Mesenchymal stem cell (in vitro differentiated cells and primary cell): ENCODE data around the gene RAB24.

Experiments used
- DNase-seq: peaks from one replicate; pipeline ENCODE4 v3.0.0-alpha.2; 2013
- H2AFZ ChIP-seq: one replicate; pipeline ENCODE4 v1.6.1; 2013; ENCODE audit warnings: low read depth, mild to moderate bottlenecking, control low read depth, inconsistent platforms, low read length, moderate library complexity
- H2AK5ac ChIP-seq: 2 replicates; pipeline ENCODE4 v1.6.1; 2013; ENCODE audit warnings: low read length, moderate library complexity, mild to moderate bottlenecking, inconsistent platforms; ENCODE audit not compliant: severe bottlenecking
- H2BK120ac ChIP-seq: one replicate; pipeline ENCODE4 v1.6.1; 2013; ENCODE audit warnings: low read depth, mild to moderate bottlenecking, inconsistent platforms, low read length, moderate library complexity
- H2BK12ac ChIP-seq, 2 experiments: one replicate each; pipeline ENCODE4 v1.6.1; 2013; ENCODE audit warnings: inconsistent platforms in 2 of 2, low read length in 2 of 2, mild to moderate bottlenecking in 2 of 2, moderate library complexity in 2 of 2, control low read depth in 1 of 2
- H2BK15ac ChIP-seq: one replicate; pipeline ENCODE4 v1.6.1; 2013; ENCODE audit warnings: mild to moderate bottlenecking, low read depth, inconsistent platforms; ENCODE audit not compliant: poor library complexity, severe bottlenecking
- H2BK5ac ChIP-seq: 2 replicates; pipeline ENCODE4 v1.6.1; 2013; ENCODE audit warnings: low read depth, mild to moderate bottlenecking, low read length, control low read depth, inconsistent platforms; ENCODE audit not compliant: poor library complexity, severe bottlenecking
- H3K14ac ChIP-seq, 2 experiments: one replicate each; pipeline ENCODE4 v1.6.1; 2013; ENCODE audit warnings: inconsistent platforms in 2 of 2, low read length in 2 of 2, control low read depth in 1 of 2, mild to moderate bottlenecking in 1 of 2, moderate library complexity in 1 of 2
- H3K18ac ChIP-seq, 2 experiments: one replicate each; pipeline ENCODE4 v1.6.1; 2013; ENCODE audit warnings: inconsistent platforms in 2 of 2, low read length in 2 of 2, control low read depth in 1 of 2, low read depth in 1 of 2, mild to moderate bottlenecking in 1 of 2
- H3K23ac ChIP-seq, 2 experiments: one replicate each; pipeline ENCODE4 v1.6.1; 2013; ENCODE audit warnings: inconsistent platforms in 2 of 2, low read length in 2 of 2, mild to moderate bottlenecking in 2 of 2, moderate library complexity in 2 of 2, control low read depth in 1 of 2
- H3K27ac ChIP-seq: 2 replicates; pipeline ENCODE4 v1.5.1; 2013; ENCODE audit warnings: mild to moderate bottlenecking, moderate library complexity, low read length, control low read depth, inconsistent platforms; ENCODE audit not compliant: poor library complexity, severe bottlenecking
- H3K27me3 ChIP-seq, 2 experiments: 2 replicates each; pipeline versions ENCODE4 v1.6.1 to v1.7.0; 2013; ENCODE audit warnings: low read length in 2 of 2, mild to moderate bottlenecking in 2 of 2, moderate library complexity in 2 of 2, control low read depth in 1 of 2, inconsistent platforms in 1 of 2; ENCODE audit not compliant: control insufficient read depth in 1 of 2, insufficient read depth in 1 of 2
- H3K36me3 ChIP-seq, 2 experiments: 2 replicates each; pipeline versions ENCODE4 v1.6.1 to v1.7.0; 2013; ENCODE audit warnings: low read length in 2 of 2, control low read depth in 1 of 2, inconsistent platforms in 1 of 2, low read depth in 1 of 2, mild to moderate bottlenecking in 1 of 2; ENCODE audit not compliant: insufficient read depth in 2 of 2, control insufficient read depth in 1 of 2
- H3K4ac ChIP-seq, 2 experiments: one replicate each; pipeline ENCODE4 v1.6.1; 2013; ENCODE audit warnings: inconsistent platforms in 2 of 2, low read length in 2 of 2, mild to moderate bottlenecking in 2 of 2, moderate library complexity in 2 of 2, control low read depth in 1 of 2, low read depth in 1 of 2
- H3K4me1 ChIP-seq: 2 replicates; pipeline ENCODE4 v1.6.1; 2013; ENCODE audit warnings: low read depth, low read length, control low read depth; ENCODE audit not compliant: control insufficient read depth, insufficient read depth
- H3K4me2 ChIP-seq: 2 replicates; pipeline ENCODE4 v1.6.1; 2013; ENCODE audit warnings: low read length, mild to moderate bottlenecking, inconsistent platforms; ENCODE audit not compliant: poor library complexity, severe bottlenecking
- H3K4me3 ChIP-seq, 2 experiments: 2 replicates each; pipeline versions ENCODE4 v1.5.1 to v1.7.0; 2013; ENCODE audit warnings: low read length in 2 of 2, mild to moderate bottlenecking in 2 of 2, control low read depth in 1 of 2, low read depth in 1 of 2; ENCODE audit not compliant: insufficient read depth in 1 of 2
- H3K79me1 ChIP-seq: replicated peaks from 2 replicates; pipeline ENCODE4 v1.6.1; 2013; ENCODE audit warnings: mild to moderate bottlenecking, control low read depth, low read length, inconsistent platforms; ENCODE audit not compliant: poor library complexity, severe bottlenecking
- H3K9ac ChIP-seq: 2 replicates; pipeline ENCODE4 v1.7.0; 2013; ENCODE audit warnings: mild to moderate bottlenecking, low read length, moderate library complexity
- H3K9me3 ChIP-seq: 2 replicates; pipeline ENCODE4 v1.7.0; 2013; ENCODE audit warnings: mild to moderate bottlenecking, low read length; ENCODE audit not compliant: control insufficient read depth
- H4K8ac ChIP-seq: one replicate; pipeline ENCODE4 v1.6.1; 2013; ENCODE audit warnings: inconsistent platforms, mild to moderate bottlenecking, low read length, moderate library complexity
- H4K91ac ChIP-seq: one replicate; pipeline ENCODE4 v1.6.1; 2013; ENCODE audit warnings: mild to moderate bottlenecking, low read length, inconsistent platforms
- WGBS: methylation state at CpG from one replicate; pipeline ENCODE4 v1.1.7; 2013; ENCODE audit warnings: mixed read lengths; 5-methylcytosine and 5-hydroxymethylcytosine counted together

The RAB24 gene

DNA sequence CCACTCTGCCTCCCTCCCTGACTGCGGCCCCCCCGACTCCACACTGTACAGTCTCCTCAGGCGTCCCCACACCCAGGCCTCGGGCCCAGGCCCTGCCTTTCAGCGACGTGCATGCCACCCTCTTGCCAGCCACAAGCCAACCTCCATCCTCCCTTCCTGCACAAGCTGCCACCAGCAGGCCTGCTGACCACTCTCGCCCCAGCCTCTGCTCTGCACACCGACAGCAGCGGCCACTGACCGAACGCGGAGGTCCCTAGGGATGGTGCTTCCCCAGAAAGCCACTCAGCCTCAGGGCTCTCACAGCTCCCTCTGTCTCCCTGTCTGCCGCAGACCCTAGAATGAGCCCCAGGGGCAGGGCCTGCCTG lies 29.4 kb upstream of the RAB24 start:
- Histone ChIP-seq H3K79me1 (peaks cover 51% of the 10 kb centered on the region), H3K4ac (no peak overlapping the region), H2BK12ac (no peak overlapping the region), H3K4me3 (no peak overlapping the region), H4K91ac (no peak overlapping the region), H2BK5ac (no peak overlapping the region), H4K8ac (no peak overlapping the region), H3K14ac (no peak overlapping the region), H3K9me3 (no peaks in the 10 kb centered on the region), H3K18ac (no peak overlapping the region), H3K9ac (no peak overlapping the region), H2BK15ac (no peak overlapping the region), H3K23ac (no peak overlapping the region), H3K27me3 (no peaks in the 10 kb centered on the region), H3K4me1 (peaks cover 7% of the 10 kb centered on the region), H3K36me3 (peaks cover 81 to 82% of the 10 kb centered on the region in 2 experiments), H3K27ac (no peak overlapping the region), H2BK120ac (no peak overlapping the region), H3K4me2 (no peak overlapping the region), H2AFZ (no peak overlapping the region), H2AK5ac (no peak overlapping the region)
- DNase-seq, result no peak
- 95% methylated on average over 13 of the region's 13 CpGs for WGBS

GRCh38 chr5:177332031-177332895 lies 28.7 kb upstream of the RAB24 start:
- no peak overlapping the region for H2AK5ac ChIP-seq
- H2BK15ac ChIP-seq, result no peak overlapping the region
- DNase-seq, result no peak
- no peak overlapping the region for H3K23ac ChIP-seq
- H3K4ac ChIP-seq, result no peak overlapping the region
- no peak overlapping the region for H3K18ac ChIP-seq
- no peak overlapping the region for H3K4me3 ChIP-seq
- no peaks in the 10 kb centered on the region for H3K27me3 ChIP-seq
- no peak overlapping the region for H3K14ac ChIP-seq
- no peak overlapping the region for H3K27ac ChIP-seq
- H3K36me3 ChIP-seq, result peaks cover 75 to 76% of the 10 kb centered on the region in 2 experiments
- H3K4me1 ChIP-seq, result peaks cover 11% of the 10 kb centered on the region
- no peak overlapping the region for H4K8ac ChIP-seq
- no peak overlapping the region for H2BK5ac ChIP-seq
- H3K9me3 ChIP-seq, result no peaks in the 10 kb centered on the region
- H2AFZ ChIP-seq, result no peak overlapping the region
- H3K79me1 ChIP-seq, result peaks cover 47% of the 10 kb centered on the region
- no peak overlapping the region for H2BK12ac ChIP-seq
- H2BK120ac ChIP-seq, result no peak overlapping the region
- no peak overlapping the region for H4K91ac ChIP-seq
- H3K9ac ChIP-seq, result no peak overlapping the region
- no peak overlapping the region for H3K4me2 ChIP-seq
- WGBS, result 97% methylated on average over 35 of the region's 35 CpGs

DNA sequence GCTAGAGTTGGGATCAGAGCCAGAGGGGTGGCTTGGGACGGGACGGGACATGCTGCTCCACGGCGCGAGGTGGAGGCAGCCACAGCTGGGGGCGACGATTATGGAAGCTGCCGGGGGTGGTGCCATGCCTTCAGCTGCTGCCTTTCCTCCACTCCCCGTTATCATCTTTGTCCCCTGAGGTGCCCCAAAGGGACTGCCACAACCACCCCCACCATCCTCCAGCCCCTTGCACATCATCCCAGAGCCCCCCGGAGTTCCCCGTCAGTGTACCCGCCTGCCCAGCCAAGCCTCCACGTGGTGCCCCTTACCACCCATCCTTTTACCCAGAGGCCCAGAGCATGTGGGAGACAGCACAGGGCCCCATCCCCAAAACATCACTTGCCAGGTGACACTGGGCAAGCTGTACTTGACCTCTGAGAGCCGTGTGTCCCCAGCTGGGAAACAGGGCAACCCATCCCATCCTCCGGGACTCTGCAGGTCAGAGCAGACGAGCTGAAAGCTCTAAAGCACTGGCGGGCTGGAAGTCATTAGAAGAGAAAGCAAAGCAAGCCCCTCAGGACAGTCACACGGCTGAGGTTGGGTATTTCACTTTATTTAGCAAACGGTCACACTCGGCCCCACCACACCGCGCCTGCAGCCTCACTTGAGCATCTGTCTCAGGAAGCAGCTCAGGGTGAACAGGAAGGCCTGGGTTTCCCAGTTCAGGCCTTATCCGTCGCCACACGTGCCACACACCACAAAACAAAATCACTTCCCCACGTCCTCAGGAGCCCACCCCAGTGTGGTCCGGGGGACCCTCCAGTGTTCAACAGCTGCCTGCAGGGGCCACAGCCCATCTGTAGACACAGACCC lies 27.7 kb upstream of the RAB24 start:
- Histone ChIP-seq H3K79me1 (peaks cover 40% of the 10 kb centered on the region), H3K14ac (no peak overlapping the region), H2BK120ac (no peak overlapping the region), H3K4me2 (no peak overlapping the region), H4K91ac (no peak overlapping the region), H2BK5ac (no peak overlapping the region), H2AK5ac (no peak overlapping the region), H3K18ac (no peak overlapping the region), H3K4me3 (no peak overlapping the region), H2BK15ac (no peak overlapping the region), H3K4ac (no peak overlapping the region), H4K8ac (no peak overlapping the region), H3K9ac (no peak overlapping the region), H3K9me3 (no peaks in the 10 kb centered on the region), H2AFZ (no peak overlapping the region), H3K27ac (no peak overlapping the region), H3K27me3 (no peaks in the 10 kb centered on the region), H3K4me1 (peaks cover 16% of the 10 kb centered on the region), H2BK12ac (no peak overlapping the region), H3K23ac (no peak overlapping the region), H3K36me3 (peaks cover 65 to 66% of the 10 kb centered on the region in 2 experiments)
- no peak for DNase-seq
- WGBS, result 92% methylated on average over 25 of the region's 27 CpGs

DNA sequence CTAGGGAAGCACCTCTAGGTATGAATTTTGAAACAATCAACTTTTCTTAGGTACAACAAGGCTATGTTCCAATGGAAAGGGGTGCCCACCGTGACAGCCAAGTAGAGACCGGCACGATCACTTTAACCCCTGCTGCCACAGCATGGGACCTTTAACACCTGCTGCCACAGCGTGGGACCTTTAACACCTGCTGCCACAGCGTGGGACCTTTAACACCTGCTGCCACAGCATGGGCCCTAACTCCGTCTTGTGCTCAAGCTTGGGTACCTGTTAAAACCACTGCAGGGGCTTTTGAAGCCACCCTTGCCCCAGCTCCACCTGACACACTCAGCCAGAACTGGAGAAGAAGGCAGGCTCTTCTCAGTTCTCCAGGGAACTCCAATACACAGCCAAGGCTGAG lies 26.4 kb upstream of the RAB24 start:
- no peaks in the 10 kb centered on the region for H3K27me3 ChIP-seq
- H2BK12ac ChIP-seq, result no peak overlapping the region
- no peak overlapping the region for H3K14ac ChIP-seq
- peaks cover 22% of the 10 kb centered on the region for H3K4me1 ChIP-seq
- no peak overlapping the region for H3K18ac ChIP-seq
- no peaks in the 10 kb centered on the region for H3K9me3 ChIP-seq
- 95% methylated on average over 6 of the region's 6 CpGs for whole genome bisulfite sequencing
- H3K23ac ChIP-seq, result no peak overlapping the region
- H2BK5ac ChIP-seq, result no peak overlapping the region
- no peak overlapping the region for H3K27ac ChIP-seq
- H4K8ac ChIP-seq, result no peak overlapping the region
- H2BK120ac ChIP-seq, result no peak overlapping the region
- no peak overlapping the region for H3K9ac ChIP-seq
- H3K4me3 ChIP-seq, result no peak overlapping the region
- peaks cover 35% of the 10 kb centered on the region for H3K79me1 ChIP-seq
- no peak overlapping the region for H3K4me2 ChIP-seq
- H2AK5ac ChIP-seq, result no peak overlapping the region
- H3K4ac ChIP-seq, result no peak overlapping the region
- H3K36me3 ChIP-seq, result peaks cover 51 to 52% of the 10 kb centered on the region in 2 experiments
- no peak overlapping the region for H4K91ac ChIP-seq
- no peak overlapping the region for H2AFZ ChIP-seq
- no peak for DNase-seq
- H2BK15ac ChIP-seq, result no peak overlapping the region
